WTC11 (cell line): ENCODE measurements around the gene SHISA6. TPM values are rescaled to one million over a fixed set of nuclear protein-coding genes. Genes with fewer than 3 reads are reported as not detected.

ENCODE experiments used
- ATAC-seq: fragments of 200-7000 bp; cut with Tn5 transposase; 2 replicates; pipeline ENCODE4 v1.10.0; 2021; ENCODE audit warnings: mild to moderate bottlenecking, moderate library complexity
- CTCF ChIA-PET: fragments of 300-600 bp; sonication (Branson Sonifier 250); formaldehyde crosslinking; loops from one replicate; lab custom pipeline; 2021; ENCODE audit warnings: antibody characterized with exemption; lab: Charles Lee
- POLR2A ChIA-PET: fragments of 350-600 bp; sonication (Branson Sonifier 250); formaldehyde crosslinking; loops from one replicate; lab custom pipeline; 2021; ENCODE audit warnings: antibody characterized with exemption; lab: Charles Lee
- DNase-seq: peaks from one replicate; pipeline ENCODE4 v3.0.0; 2021; ENCODE audit warnings: low spot score
- H3K27ac Mint-ChIP-seq: 2 replicates; pipeline ENCODE4 v1.8.0; 2021; ENCODE audit warnings: mixed read lengths
- H3K27me3 Mint-ChIP-seq: 2 replicates; pipeline ENCODE4 v1.8.0; 2021; ENCODE audit warnings: low read depth, mild to moderate bottlenecking, moderate library complexity, mixed read lengths
- H3K36me3 Mint-ChIP-seq: 2 replicates; pipeline ENCODE4 v1.8.0; 2021; ENCODE audit warnings: mixed read lengths
- H3K4me1 Mint-ChIP-seq: 2 replicates; pipeline ENCODE4 v1.8.0; 2022; ENCODE audit warnings: mixed read lengths
- H3K4me3 Mint-ChIP-seq: 2 replicates; pipeline ENCODE4 v1.8.0; 2021; ENCODE audit warnings: mild to moderate bottlenecking, moderate library complexity, mixed read lengths
- H3K9me3 Mint-ChIP-seq: 2 replicates; pipeline ENCODE4 v1.8.0; 2021; ENCODE audit warnings: mixed read lengths
- ATF1 ChIP-seq: sonication (generic); formaldehyde crosslinking; IDR thresholded peaks from 2 replicates; pipeline ENCODE4 v1.8.1; 2023; ENCODE audit warnings: mild to moderate bottlenecking, moderate library complexity, missing genetic modification reagents
- CBFB ChIP-seq: sonication (generic); formaldehyde crosslinking; IDR thresholded peaks from 2 replicates; pipeline ENCODE4 v1.8.1; 2022; ENCODE audit warnings: mild to moderate bottlenecking, low read depth, missing genetic modification reagents
- GRHL2 ChIP-seq: fragments of 250-450 bp; sonication (Bioruptor Pico); IDR thresholded peaks from 2 replicates; pipeline ENCODE4 v1.8.0; 2022; ENCODE audit warnings: mild to moderate bottlenecking, moderate library complexity; ENCODE audit not compliant: insufficient replicate concordance, severe bottlenecking
- GTF2I ChIP-seq: fragments of 250-450 bp; sonication (Bioruptor Pico); conservative IDR thresholded peaks from 2 replicates; pipeline ENCODE4 v1.4.0; 2021; ENCODE audit warnings: mild to moderate bottlenecking
- KAT7 ChIP-seq: sonication (generic); formaldehyde crosslinking; IDR thresholded peaks from 2 replicates; pipeline ENCODE4 v1.8.1; 2023; ENCODE audit warnings: missing genetic modification reagents, mild to moderate bottlenecking, borderline replicate concordance
- MXD4 ChIP-seq: fragments of 250-450 bp; sonication (Bioruptor Pico); IDR thresholded peaks from 2 replicates; pipeline ENCODE4 v1.8.0; 2021; ENCODE audit warnings: mild to moderate bottlenecking, moderate library complexity, borderline replicate concordance
- MYBL2 ChIP-seq: sonication (generic); formaldehyde crosslinking; IDR thresholded peaks from 2 replicates; pipeline ENCODE4 v1.8.1; 2023; ENCODE audit warnings: mild to moderate bottlenecking, moderate library complexity, missing genetic modification reagents
- NR2C2 ChIP-seq: sonication (generic); formaldehyde crosslinking; IDR thresholded peaks from 2 replicates; pipeline ENCODE4 v1.8.0; 2022; ENCODE audit warnings: mild to moderate bottlenecking, missing genetic modification reagents
- NR3C1 ChIP-seq: sonication (generic); formaldehyde crosslinking; conservative IDR thresholded peaks from 2 replicates; pipeline ENCODE4 v1.8.1; 2023; ENCODE audit warnings: low read depth, mild to moderate bottlenecking, missing genetic modification reagents
- OVOL2 ChIP-seq: fragments of 250-450 bp; sonication (Bioruptor Pico); IDR thresholded peaks from 2 replicates; pipeline ENCODE4 v1.9.0; 2021; ENCODE audit warnings: mild to moderate bottlenecking, borderline replicate concordance
- ZBTB21 ChIP-seq: sonication (generic); formaldehyde crosslinking; IDR thresholded peaks from 2 replicates; pipeline ENCODE4 v1.8.1; 2023; ENCODE audit warnings: mild to moderate bottlenecking, missing genetic modification reagents, borderline replicate concordance
- ZNF121 ChIP-seq: sonication (generic); formaldehyde crosslinking; IDR thresholded peaks from 2 replicates; pipeline ENCODE4 v1.8.0; 2023; ENCODE audit warnings: missing genetic modification reagents
- total RNA-seq: library from RNA; stranded (reverse); gene quantifications from 3 replicates; pipeline ENCODE4 v1.2.3, GENCODE V29; 2021
- TF ChIP-seq, protein P1 (sequence below): sonication (generic); formaldehyde crosslinking; IDR thresholded peaks from 2 replicates; pipeline ENCODE4 v1.8.0; 2022; ENCODE audit warnings: missing genetic modification reagents
- TF ChIP-seq, protein P2 (sequence below): fragments of 250-450 bp; sonication (Bioruptor Pico); IDR thresholded peaks from 2 replicates; pipeline ENCODE4 v1.9.0; 2021; ENCODE audit warnings: moderate library complexity, mild to moderate bottlenecking, inconsistent platforms, borderline replicate concordance
- TF ChIP-seq, protein P3 (sequence below): fragments of 250-450 bp; sonication (Bioruptor Pico); IDR thresholded peaks from 2 replicates; pipeline ENCODE4 v1.9.0; 2021; ENCODE audit warnings: mild to moderate bottlenecking
- TF ChIP-seq, protein P4 (sequence below): sonication (generic); formaldehyde crosslinking; IDR thresholded peaks from 2 replicates; pipeline ENCODE4 v1.8.0; 2022; ENCODE audit warnings: mild to moderate bottlenecking, missing genetic modification reagents
- TF ChIP-seq, protein P5 (sequence below): sonication (generic); formaldehyde crosslinking; IDR thresholded peaks from 2 replicates; pipeline ENCODE4 v1.8.1; 2023; ENCODE audit warnings: mild to moderate bottlenecking, moderate library complexity, missing genetic modification reagents
- TF ChIP-seq, protein P6 (sequence below): sonication (generic); formaldehyde crosslinking; IDR thresholded peaks from 2 replicates; pipeline ENCODE4 v1.8.1; 2022; ENCODE audit warnings: low read depth, missing genetic modification reagents, borderline replicate concordance
- TF ChIP-seq, protein P7 (sequence below): fragments of 250-450 bp; sonication (Bioruptor Pico); IDR thresholded peaks from 2 replicates; pipeline ENCODE4 v1.8.0; 2021; ENCODE audit warnings: mild to moderate bottlenecking
- TF ChIP-seq, protein P8 (sequence below): fragments of 250-450 bp; sonication (Bioruptor Pico); conservative IDR thresholded peaks from 2 replicates; pipeline ENCODE4 v1.9.0; 2021; ENCODE audit warnings: mild to moderate bottlenecking

SHISA6 gene
- total RNA-seq, 1 experiment from 2014 or later: 1.1 TPM

DNA sequence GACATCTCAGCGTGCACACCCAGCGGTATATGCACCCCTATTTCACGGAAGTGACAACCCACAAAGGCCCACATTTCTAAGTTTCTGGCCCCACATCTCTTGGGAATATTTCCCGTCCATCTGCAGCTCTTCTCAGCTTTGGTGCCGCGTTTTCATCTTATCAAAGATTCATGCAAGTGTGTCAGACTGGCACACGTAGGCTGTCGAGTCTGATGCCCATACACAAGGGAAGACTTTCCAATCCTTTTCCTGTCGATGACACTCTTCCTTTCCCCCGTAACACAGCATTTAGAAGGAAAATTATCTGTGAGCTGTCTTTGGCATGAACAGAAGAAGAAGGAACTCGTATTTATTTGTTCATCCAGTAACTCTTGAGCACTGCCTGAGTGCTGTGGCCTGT lies 83.0 kb downstream of the SHISA6 start:
- Mint-ChIP-seq H3K27ac (no peak overlapping the region), H3K36me3 (peaks cover 68% of the 10 kb centered on the region), H3K4me3 (no peak overlapping the region), H3K4me1 (no peaks in the 10 kb centered on the region), H3K9me3 (peaks cover 77% of the 10 kb centered on the region), H3K27me3 (peaks cover 4% of the 10 kb centered on the region)
- ChIA-PET CTCF (no interaction called here), POLR2A (no interaction called here)
- TF ChIP-seq, protein P1, sequence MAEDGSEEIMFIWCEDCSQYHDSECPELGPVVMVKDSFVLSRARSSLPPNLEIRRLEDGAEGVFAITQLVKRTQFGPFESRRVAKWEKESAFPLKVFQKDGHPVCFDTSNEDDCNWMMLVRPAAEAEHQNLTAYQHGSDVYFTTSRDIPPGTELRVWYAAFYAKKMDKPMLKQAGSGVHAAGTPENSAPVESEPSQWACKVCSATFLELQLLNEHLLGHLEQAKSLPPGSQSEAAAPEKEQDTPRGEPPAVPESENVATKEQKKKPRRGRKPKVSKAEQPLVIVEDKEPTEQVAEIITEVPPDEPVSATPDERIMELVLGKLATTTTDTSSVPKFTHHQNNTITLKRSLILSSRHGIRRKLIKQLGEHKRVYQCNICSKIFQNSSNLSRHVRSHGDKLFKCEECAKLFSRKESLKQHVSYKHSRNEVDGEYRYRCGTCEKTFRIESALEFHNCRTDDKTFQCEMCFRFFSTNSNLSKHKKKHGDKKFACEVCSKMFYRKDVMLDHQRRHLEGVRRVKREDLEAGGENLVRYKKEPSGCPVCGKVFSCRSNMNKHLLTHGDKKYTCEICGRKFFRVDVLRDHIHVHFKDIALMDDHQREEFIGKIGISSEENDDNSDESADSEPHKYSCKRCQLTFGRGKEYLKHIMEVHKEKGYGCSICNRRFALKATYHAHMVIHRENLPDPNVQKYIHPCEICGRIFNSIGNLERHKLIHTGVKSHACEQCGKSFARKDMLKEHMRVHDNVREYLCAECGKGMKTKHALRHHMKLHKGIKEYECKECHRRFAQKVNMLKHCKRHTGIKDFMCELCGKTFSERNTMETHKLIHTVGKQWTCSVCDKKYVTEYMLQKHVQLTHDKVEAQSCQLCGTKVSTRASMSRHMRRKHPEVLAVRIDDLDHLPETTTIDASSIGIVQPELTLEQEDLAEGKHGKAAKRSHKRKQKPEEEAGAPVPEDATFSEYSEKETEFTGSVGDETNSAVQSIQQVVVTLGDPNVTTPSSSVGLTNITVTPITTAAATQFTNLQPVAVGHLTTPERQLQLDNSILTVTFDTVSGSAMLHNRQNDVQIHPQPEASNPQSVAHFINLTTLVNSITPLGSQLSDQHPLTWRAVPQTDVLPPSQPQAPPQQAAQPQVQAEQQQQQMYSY: no peak
- TF ChIP-seq NR2C2 (CRISPR knock-in tag) (no peak), NR3C1 (CRISPR knock-in tag) (no peak)
- TF ChIP-seq, protein P2, sequence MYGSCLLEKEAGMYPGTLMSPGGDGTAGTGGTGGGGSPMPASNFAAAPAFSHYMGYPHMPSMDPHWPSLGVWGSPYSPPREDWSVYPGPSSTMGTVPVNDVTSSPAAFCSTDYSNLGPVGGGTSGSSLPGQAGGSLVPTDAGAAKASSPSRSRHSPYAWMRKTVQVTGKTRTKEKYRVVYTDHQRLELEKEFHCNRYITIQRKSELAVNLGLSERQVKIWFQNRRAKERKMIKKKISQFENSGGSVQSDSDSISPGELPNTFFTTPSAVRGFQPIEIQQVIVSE (CRISPR knock-in tag): no peak
- TF ChIP-seq, protein P3, sequence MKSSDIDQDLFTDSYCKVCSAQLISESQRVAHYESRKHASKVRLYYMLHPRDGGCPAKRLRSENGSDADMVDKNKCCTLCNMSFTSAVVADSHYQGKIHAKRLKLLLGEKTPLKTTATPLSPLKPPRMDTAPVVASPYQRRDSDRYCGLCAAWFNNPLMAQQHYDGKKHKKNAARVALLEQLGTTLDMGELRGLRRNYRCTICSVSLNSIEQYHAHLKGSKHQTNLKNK (CRISPR knock-in tag): no peak
- ATAC-seq: no peak
- no peak for DNase-seq

DNA sequence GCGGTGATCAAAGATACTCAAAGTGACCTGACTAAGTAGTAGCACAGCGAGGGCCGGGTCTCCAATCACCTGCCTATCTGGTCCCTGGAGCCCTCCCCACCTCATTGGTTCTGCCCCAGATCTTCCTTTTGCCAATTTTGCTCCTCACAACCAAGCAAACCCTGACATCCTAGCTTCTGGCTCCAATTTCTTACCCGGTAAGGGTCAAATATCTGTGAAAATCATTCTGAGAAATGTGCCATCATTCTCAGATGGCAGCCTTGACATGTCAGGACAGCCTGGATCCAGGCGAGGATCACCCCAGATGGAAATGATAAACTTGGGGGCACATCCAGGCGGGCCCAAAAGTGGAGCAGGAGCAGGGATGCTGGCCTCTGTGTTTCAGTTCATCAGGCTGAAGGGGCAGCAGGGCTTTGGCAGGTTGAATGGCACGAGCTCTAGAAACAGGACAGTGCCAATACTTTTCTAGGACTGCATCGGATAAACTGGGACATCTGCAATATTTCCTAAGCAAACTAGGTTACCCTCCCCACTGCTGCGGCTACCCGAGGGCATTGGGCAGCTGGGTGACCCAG lies 83.9 kb downstream of the SHISA6 start:
- CTCF ChIA-PET: no interaction called here
- Mint-ChIP-seq H3K27me3 (peaks cover 4% of the 10 kb centered on the region), H3K27ac (no peak overlapping the region), H3K9me3 (peaks cover 75% of the 10 kb centered on the region), H3K36me3 (peaks cover 67% of the 10 kb centered on the region), H3K4me1 (no peaks in the 10 kb centered on the region), H3K4me3 (no peak overlapping the region)
- POLR2A ChIA-PET: no interaction called here
- DNase-seq (no peak), ATAC-seq (no peak)
- TF ChIP-seq, protein P4, sequence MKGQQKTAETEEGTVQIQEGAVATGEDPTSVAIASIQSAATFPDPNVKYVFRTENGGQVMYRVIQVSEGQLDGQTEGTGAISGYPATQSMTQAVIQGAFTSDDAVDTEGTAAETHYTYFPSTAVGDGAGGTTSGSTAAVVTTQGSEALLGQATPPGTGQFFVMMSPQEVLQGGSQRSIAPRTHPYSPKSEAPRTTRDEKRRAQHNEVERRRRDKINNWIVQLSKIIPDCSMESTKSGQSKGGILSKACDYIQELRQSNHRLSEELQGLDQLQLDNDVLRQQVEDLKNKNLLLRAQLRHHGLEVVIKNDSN: no peak
- no peak for TF ChIP-seq GTF2I
- no peak for TF ChIP-seq GRHL2 (CRISPR knock-in tag)
- no peak for TF ChIP-seq KAT7 (CRISPR knock-in tag)
- TF ChIP-seq, protein P5, sequence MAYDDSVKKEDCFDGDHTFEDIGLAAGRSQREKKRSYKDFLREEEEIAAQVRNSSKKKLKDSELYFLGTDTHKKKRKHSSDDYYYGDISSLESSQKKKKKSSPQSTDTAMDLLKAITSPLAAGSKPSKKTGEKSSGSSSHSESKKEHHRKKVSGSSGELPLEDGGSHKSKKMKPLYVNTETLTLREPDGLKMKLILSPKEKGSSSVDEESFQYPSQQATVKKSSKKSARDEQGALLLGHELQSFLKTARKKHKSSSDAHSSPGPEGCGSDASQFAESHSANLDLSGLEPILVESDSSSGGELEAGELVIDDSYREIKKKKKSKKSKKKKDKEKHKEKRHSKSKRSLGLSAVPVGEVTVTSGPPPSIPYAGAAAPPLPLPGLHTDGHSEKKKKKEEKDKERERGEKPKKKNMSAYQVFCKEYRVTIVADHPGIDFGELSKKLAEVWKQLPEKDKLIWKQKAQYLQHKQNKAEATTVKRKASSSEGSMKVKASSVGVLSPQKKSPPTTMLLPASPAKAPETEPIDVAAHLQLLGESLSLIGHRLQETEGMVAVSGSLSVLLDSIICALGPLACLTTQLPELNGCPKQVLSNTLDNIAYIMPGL: no peak

DNA sequence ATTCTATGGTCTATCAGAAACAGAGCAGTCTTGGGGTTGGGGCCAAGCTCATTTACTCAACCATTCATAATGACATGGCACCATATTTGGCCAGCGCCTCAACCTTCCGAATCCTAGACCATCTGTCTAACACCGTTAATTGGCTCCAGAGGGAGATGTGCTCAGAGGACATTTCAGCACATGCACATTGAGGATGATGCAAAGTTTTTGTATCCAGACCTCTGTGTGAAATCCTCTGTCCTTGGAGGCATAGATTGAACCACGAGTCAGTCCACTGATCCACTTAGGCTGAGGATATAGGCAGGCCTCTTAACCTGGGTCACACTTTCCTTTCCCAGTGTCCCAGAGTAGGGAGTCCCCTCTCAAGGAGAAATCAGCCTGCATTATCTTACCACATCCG lies 85.5 kb downstream of the SHISA6 start:
- Mint-ChIP-seq H3K4me1 (peaks cover 10% of the 10 kb centered on the region), H3K27me3 (no peaks in the 10 kb centered on the region; the same call in 1 of the 2 replicates), H3K4me3 (no peak overlapping the region), H3K9me3 (peaks cover 71% of the 10 kb centered on the region), H3K27ac (no peak overlapping the region), H3K36me3 (peaks cover 61% of the 10 kb centered on the region)
- DNase-seq (no peak), ATAC-seq (no peak)
- ChIA-PET CTCF (no interaction called here), POLR2A (no interaction called here)
- TF ChIP-seq ZNF121 (CRISPR knock-in tag) (no peak), MXD4 (CRISPR knock-in tag) (no peak), MYBL2 (CRISPR knock-in tag) (no peak), ZBTB21 (CRISPR knock-in tag) (no peak), CBFB (CRISPR knock-in tag) (no peak), ATF1 (no peak), OVOL2 (CRISPR knock-in tag) (no peak)
- TF ChIP-seq, protein P6, sequence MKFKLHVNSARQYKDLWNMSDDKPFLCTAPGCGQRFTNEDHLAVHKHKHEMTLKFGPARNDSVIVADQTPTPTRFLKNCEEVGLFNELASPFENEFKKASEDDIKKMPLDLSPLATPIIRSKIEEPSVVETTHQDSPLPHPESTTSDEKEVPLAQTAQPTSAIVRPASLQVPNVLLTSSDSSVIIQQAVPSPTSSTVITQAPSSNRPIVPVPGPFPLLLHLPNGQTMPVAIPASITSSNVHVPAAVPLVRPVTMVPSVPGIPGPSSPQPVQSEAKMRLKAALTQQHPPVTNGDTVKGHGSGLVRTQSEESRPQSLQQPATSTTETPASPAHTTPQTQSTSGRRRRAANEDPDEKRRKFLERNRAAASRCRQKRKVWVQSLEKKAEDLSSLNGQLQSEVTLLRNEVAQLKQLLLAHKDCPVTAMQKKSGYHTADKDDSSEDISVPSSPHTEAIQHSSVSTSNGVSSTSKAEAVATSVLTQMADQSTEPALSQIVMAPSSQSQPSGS (CRISPR knock-in tag): no peak
- TF ChIP-seq, protein P7, sequence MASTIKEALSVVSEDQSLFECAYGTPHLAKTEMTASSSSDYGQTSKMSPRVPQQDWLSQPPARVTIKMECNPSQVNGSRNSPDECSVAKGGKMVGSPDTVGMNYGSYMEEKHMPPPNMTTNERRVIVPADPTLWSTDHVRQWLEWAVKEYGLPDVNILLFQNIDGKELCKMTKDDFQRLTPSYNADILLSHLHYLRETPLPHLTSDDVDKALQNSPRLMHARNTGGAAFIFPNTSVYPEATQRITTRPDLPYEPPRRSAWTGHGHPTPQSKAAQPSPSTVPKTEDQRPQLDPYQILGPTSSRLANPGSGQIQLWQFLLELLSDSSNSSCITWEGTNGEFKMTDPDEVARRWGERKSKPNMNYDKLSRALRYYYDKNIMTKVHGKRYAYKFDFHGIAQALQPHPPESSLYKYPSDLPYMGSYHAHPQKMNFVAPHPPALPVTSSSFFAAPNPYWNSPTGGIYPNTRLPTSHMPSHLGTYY (CRISPR knock-in tag): no peak
- TF ChIP-seq, protein P8, sequence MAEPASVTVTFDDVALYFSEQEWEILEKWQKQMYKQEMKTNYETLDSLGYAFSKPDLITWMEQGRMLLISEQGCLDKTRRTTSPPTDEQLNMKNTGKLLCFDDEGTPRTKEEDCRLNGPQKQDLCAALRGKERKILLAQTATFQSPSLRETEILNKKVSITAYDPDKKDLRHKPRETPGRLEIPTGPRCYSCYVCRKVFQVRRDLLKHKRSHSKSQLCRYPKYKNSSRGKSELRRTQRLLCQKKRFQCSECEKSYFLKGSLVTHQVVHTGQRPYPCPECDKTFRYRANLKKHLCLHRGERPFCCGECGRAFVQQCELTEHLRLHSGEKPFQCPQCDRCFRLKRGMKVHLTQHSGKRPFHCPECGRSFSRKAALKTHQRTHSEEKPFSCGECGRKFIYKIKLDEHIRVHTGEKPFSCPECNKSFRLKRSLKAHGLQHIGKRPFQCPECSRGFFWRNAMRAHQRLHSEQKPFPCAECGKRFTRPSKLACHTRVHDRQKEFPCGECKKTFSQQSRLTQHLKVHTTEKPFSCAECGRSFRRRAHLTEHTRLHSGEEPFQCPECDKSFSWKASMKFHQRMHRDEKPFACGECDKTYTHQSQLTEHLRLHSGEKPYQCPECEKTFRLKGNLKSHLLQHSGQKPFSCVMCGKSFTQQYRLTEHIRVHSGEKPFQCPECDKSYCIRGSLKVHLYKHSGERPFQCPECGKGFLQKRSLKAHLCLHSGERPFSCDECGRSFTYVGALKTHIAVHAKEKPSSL: no peak
